ENCODE measurements around the gene VLDLR.

VLDLR gene

DNA sequence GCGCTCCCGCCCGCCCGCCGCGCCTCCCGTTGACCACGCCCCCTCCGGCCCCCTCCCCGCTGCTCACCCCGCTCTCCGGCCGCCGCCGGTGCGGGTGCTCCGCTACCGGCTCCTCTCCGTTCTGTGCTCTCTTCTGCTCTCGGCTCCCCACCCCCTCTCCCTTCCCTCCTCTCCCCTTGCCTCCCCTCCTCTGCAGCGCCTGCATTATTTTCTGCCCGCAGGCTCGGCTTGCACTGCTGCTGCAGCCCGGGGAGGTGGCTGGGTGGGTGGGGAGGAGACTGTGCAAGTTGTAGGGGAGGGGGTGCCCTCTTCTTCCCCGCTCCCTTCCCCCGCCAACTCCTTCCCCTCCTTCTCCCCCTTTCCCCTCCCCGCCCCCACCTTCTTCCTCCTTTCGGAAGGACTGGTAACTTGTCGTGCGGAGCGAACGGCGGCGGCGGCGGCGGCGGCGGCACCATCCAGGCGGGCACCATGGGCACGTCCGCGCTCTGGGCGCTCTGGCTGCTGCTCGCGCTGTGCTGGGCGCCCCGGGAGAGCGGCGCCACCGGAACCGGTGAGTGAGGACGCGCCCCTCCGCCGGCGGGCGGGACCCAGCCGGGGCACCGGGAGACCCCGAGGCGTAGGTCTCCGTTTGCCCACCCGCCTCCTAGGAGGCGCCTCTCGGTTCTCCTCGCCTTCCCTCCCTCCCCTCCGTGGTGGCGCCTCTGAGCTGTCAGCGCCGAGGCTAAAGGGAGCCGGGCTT lies at the start of gene VLDLR:
VLDLR (plus strand) TSS at position 66 of the 739 bp plus-strand sequence; CDS start at position 469, 403 bp downstream.
- Mint-ChIP-seq H3K27ac (peak within 1 kb of the TSS; percentile 84), H3K27me3 (ENCODE audit: low read depth) (peaks cover 23% of the 10 kb centered on the region), H3K36me3 (ENCODE audit: low read depth) (peaks cover 6% of the 10 kb centered on the region), H3K9me3 (no peaks in the 10 kb centered on the region), H3K4me3 (peak within 1 kb of the TSS; percentile 94), H3K4me1 (ENCODE audit: low read depth) (peaks cover 19% of the 10 kb centered on the region)
- peak; percentile 40 for DNase-seq (ENCODE audit: low spot score)

DNA sequence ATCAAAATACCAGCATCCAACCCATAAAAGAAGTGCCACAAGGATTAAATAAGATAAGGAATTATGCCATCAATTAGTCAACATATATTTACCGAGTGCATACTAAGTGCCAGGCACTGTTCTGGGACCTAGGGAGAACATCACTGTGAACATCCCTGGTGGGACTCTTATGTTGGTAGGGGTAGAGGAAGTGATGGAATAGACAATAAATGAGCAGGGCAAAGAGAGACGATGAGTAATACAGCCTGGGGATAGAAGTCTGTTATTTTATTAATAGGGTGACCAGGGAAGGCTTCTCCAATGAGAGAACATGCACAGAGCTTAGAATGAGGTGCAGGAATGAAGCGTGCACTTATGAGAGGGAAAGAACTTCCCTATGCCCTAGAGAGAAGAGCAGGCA lies 47.4 kb upstream of the VLDLR start:
- Mint-ChIP-seq H3K9me3 (no peaks in the 10 kb centered on the region), H3K36me3 (ENCODE audit: low read depth) (no peaks in the 10 kb centered on the region), H3K27ac (no peak overlapping the region), H3K4me3 (no peak overlapping the region), H3K27me3 (ENCODE audit: low read depth) (peaks cover 6% of the 10 kb centered on the region), H3K4me1 (ENCODE audit: low read depth) (no peaks in the 10 kb centered on the region)
- DNase-seq (ENCODE audit: low spot score): no peak

DNA sequence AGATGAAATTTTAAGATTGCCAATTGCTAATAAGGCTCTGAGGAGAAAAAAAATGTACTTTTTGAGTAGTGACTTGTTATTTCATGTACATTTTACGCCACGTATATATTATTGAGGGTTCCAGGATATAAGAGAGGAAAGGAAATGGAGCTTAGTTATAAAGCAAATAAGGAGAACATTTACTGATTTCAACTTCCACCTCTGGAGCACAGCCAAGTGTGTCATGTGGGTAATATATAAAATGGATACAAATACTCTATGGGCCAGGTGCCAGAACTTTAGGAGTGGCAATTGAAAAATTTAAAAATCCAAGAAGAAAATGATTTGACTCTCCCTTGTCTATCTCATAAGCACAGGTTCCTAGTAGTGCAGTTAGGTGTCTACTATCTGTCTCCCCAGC lies 45.0 kb upstream of the VLDLR start:
- DNase-seq (ENCODE audit: low spot score): no peak
- H3K36me3 Mint-ChIP-seq (ENCODE audit: low read depth): no peaks in the 10 kb centered on the region
- H3K4me3 Mint-ChIP-seq: no peak overlapping the region
- H3K4me1 Mint-ChIP-seq (ENCODE audit: low read depth): no peaks in the 10 kb centered on the region
- H3K9me3 Mint-ChIP-seq: no peaks in the 10 kb centered on the region
- peaks cover 6% of the 10 kb centered on the region for H3K27me3 Mint-ChIP-seq (ENCODE audit: low read depth)
- no peak overlapping the region for H3K27ac Mint-ChIP-seq

DNA sequence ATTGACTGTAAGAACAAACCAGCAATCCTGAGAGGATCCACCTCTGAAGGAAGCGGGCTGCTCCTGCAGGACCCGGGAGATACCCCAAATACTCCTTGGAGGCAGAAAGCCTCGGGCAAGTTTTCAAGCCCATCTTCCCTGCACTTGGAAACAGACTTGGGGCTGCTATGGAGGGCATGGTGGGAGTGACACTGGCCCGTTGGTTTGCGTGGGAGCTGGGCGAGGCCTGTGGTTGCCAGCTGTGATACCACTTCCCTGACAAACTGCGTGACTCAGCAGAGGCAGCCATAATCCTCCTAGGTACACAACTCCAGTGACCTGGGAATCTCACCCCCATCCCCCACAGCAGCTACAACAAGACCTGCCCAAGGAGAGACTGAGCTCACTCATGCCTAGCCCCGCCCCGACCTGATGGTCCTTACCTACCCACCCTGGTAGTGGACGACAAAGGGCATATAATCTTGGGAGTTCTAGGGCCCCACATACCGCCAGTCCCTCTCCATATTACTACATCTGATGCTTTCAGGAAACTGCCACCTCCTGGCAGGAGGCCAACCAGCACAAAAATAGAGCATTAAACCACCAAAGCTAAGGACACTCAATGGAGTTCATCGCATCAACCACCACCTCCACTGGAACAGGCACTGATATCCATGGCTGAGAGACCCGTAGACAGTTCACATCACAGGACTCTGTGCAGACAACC lies 38.1 kb upstream of the VLDLR start:
- DNase-seq (ENCODE audit: low spot score): no peak
- H3K9me3 Mint-ChIP-seq: peaks cover 5% of the 10 kb centered on the region
- H3K4me3 Mint-ChIP-seq: no peak overlapping the region
- no peak overlapping the region for H3K27ac Mint-ChIP-seq
- peaks cover 7% of the 10 kb centered on the region for H3K27me3 Mint-ChIP-seq (ENCODE audit: low read depth)
- no peaks in the 10 kb centered on the region for H3K4me1 Mint-ChIP-seq (ENCODE audit: low read depth)
- H3K36me3 Mint-ChIP-seq (ENCODE audit: low read depth): no peaks in the 10 kb centered on the region

DNA sequence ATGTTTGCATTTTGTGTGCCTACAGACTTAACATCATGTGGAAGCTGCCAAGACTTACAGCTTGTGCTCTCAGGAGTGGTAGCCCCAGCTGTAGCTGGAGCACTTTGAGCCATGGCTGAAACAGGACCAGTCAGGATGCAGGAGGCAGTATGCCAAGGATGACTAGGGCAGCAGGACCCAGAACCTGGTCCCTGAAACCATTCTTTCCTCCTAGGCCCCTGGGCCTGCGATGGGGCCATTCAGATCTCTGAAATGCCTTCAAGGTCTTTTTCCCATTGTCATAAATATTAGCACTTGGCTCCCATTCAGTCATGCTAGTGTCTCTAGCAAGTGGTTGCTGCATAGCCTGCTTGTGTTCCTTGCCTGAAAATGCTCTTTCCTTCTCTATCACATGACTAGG lies 29.6 kb upstream of the VLDLR start:
- peaks cover 11% of the 10 kb centered on the region for H3K9me3 Mint-ChIP-seq
- H3K27me3 Mint-ChIP-seq (ENCODE audit: low read depth): peaks cover 2% of the 10 kb centered on the region
- no peaks in the 10 kb centered on the region for H3K36me3 Mint-ChIP-seq (ENCODE audit: low read depth)
- H3K4me1 Mint-ChIP-seq (ENCODE audit: low read depth): no peaks in the 10 kb centered on the region
- H3K4me3 Mint-ChIP-seq: no peak overlapping the region
- no peak for DNase-seq (ENCODE audit: low spot score)
- H3K27ac Mint-ChIP-seq: no peak overlapping the region

DNA sequence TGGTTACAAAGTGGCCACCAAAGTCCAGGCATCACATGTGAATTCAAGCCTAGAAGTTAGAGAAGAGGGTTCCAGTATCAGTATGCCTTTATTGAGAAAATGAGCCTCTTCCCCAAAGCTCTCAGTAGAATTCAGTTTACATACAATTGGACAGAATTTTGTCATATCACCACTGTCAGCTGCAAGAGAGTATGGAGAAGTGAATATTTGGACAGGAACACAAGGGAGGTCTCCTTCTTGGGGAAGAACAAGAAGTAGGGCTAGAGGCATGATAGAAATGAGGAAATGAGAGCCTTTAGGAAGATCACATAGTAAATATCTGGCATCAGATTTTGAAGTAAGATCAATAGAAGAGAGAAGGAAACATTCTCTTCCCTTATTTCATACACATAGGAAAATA lies 27.8 kb upstream of the VLDLR start:
- no peak for DNase-seq (ENCODE audit: low spot score)
- no peaks in the 10 kb centered on the region for H3K36me3 Mint-ChIP-seq (ENCODE audit: low read depth)
- no peaks in the 10 kb centered on the region for H3K4me1 Mint-ChIP-seq (ENCODE audit: low read depth)
- no peak overlapping the region for H3K27ac Mint-ChIP-seq
- H3K9me3 Mint-ChIP-seq: peaks cover 11% of the 10 kb centered on the region
- H3K27me3 Mint-ChIP-seq (ENCODE audit: low read depth): peaks cover 6% of the 10 kb centered on the region
- no peak overlapping the region for H3K4me3 Mint-ChIP-seq

DNA sequence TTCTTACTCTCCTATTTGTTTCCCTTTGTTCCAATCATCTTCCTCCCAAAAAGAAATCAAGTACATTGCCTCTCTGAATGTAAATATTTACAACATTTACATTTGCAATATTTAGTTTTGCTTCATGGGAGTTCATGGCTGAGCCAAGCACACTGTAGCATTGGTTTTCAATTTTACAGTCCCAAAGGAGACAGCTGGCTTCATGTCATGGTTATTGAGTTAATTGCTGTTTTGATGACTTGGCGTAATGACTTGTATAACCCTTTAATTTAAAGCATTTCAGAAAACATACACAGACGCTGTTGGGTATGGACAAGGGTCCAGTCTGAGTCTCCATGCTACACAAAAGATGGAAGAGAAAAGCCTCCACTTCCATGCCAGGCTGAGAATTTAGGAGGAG lies 25.6 kb upstream of the VLDLR start:
- H3K4me1 Mint-ChIP-seq (ENCODE audit: low read depth): no peaks in the 10 kb centered on the region
- no peak overlapping the region for H3K4me3 Mint-ChIP-seq
- no peak overlapping the region for H3K27ac Mint-ChIP-seq
- peaks cover 11% of the 10 kb centered on the region for H3K9me3 Mint-ChIP-seq
- no peaks in the 10 kb centered on the region for H3K36me3 Mint-ChIP-seq (ENCODE audit: low read depth)
- peaks cover 13% of the 10 kb centered on the region for H3K27me3 Mint-ChIP-seq (ENCODE audit: low read depth)
- DNase-seq (ENCODE audit: low spot score): no peak

DNA sequence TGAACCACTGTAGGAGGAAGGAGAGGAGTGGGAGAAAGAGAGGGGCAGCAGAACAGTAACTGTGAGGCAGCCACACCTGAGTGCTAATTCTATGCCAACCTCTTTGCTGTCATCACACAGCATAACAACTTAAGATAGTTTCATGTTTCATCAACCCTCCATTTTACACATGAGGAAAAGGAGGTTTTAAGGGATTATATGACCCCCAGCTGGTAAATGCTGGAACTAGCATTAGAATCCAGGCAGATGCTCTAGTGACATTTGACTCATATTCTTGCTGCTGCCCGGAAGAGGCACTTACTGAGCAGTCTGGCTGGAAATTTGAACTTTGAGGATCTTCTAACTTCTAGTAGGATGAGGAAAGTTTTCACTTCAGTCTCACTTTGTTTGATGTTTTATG lies 24.1 kb upstream of the VLDLR start:
- H3K4me1 Mint-ChIP-seq (ENCODE audit: low read depth): no peaks in the 10 kb centered on the region
- peaks cover 22% of the 10 kb centered on the region for H3K27me3 Mint-ChIP-seq (ENCODE audit: low read depth)
- H3K36me3 Mint-ChIP-seq (ENCODE audit: low read depth): no peaks in the 10 kb centered on the region
- no peak overlapping the region for H3K4me3 Mint-ChIP-seq
- H3K9me3 Mint-ChIP-seq: peaks cover 7% of the 10 kb centered on the region
- DNase-seq (ENCODE audit: low spot score): no peak
- no peak overlapping the region for H3K27ac Mint-ChIP-seq

DNA sequence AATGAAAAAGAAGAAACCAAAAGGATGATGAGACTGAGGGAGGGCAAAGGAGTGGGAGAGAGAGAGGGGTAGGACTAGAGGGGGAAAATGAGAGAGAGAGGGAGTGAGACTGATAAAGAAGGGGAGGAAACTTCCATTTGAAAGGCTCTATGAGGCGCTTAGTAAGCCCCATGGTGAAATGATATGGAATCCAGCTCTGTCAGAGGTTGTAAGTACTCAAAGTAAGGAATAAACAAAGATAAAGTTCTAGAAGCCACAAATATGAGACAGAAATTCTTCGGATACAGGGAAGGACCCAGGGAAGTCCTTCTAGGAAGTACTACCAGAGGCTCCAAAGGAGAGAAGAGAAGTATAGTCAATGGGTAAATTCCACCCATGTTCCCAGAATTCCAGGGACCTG lies 21.7 kb upstream of the VLDLR start:
- Mint-ChIP-seq H3K4me3 (no peak overlapping the region), H3K4me1 (ENCODE audit: low read depth) (no peaks in the 10 kb centered on the region), H3K27me3 (ENCODE audit: low read depth) (peaks cover 31% of the 10 kb centered on the region), H3K9me3 (no peaks in the 10 kb centered on the region), H3K27ac (no peak overlapping the region), H3K36me3 (ENCODE audit: low read depth) (no peaks in the 10 kb centered on the region)
- DNase-seq (ENCODE audit: low spot score): no peak

DNA sequence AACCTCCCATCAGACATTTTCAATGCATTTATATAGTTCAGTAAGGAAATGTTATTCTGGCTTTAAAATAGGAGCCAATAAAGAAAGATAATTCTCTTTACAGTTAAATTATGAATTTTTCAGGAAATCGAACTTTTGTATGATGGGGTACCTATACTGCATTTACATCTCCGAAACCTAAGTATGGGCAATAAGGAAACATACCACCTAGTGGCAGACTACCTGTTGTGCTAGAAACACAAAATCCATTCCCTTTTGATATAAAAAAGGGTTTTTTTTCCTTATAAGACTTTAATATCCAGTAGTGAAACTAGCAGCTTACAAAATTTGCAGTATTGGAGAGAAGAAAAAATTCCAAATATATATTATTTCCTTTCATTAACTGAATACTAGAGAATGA lies 21.3 kb upstream of the VLDLR start:
- peaks cover 31% of the 10 kb centered on the region for H3K27me3 Mint-ChIP-seq (ENCODE audit: low read depth)
- H3K9me3 Mint-ChIP-seq: no peaks in the 10 kb centered on the region
- no peak overlapping the region for H3K27ac Mint-ChIP-seq
- no peaks in the 10 kb centered on the region for H3K36me3 Mint-ChIP-seq (ENCODE audit: low read depth)
- no peak for DNase-seq (ENCODE audit: low spot score)
- H3K4me1 Mint-ChIP-seq (ENCODE audit: low read depth): no peaks in the 10 kb centered on the region
- no peak overlapping the region for H3K4me3 Mint-ChIP-seq

DNA sequence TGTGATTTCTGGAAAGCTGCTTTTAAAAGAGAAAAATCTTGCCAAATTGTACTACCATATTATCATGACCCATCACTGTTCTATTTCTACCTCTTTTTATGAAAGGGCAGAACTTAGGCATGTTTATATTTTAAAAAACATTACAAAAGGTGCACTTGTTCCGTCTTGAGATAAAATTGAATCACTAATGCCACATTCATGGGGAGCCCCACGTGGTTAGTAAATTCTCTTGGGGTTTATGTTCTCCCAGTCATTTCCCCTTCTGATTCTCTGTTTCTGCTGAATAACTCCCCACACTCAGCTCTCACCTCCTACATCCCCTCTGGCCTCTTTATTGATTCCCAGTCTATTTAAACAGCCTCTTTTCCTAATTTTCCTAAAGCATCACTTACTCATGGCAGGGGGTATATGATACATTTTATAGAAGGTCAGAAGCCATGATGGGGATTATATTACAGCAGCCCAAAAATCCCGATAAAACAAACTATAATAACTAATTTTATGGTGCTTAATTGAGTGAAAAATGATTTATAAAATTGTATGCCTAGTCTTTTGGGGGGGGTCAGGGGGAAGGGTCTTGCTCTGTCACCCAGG lies 19.7 kb upstream of the VLDLR start:
- Mint-ChIP-seq H3K36me3 (ENCODE audit: low read depth) (no peaks in the 10 kb centered on the region), H3K4me3 (no peak overlapping the region), H3K9me3 (no peaks in the 10 kb centered on the region), H3K27ac (no peak overlapping the region), H3K27me3 (ENCODE audit: low read depth) (peaks cover 31% of the 10 kb centered on the region), H3K4me1 (ENCODE audit: low read depth) (no peaks in the 10 kb centered on the region)
- DNase-seq (ENCODE audit: low spot score): no peak

DNA sequence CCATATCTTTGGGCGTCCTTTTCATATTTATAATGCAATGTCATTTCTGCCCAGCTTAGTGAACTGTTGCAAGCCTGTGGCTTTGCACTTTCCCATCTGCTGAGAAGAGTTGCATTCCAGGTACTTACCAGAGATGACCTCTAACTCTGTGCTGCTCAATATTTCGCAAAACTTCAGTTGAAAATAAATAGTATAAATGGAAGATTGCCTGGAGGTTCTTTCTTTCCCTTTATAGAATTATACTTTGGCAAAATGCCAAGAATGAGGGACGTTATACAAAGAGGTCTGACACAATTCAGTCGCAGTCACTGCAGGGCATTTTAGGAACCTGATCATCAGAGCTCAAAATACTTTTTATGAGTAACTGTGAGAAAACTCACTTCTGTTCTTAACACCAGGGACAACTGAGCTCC lies 18.9 kb upstream of the VLDLR start:
- Mint-ChIP-seq H3K27me3 (ENCODE audit: low read depth) (peaks cover 34% of the 10 kb centered on the region), H3K9me3 (no peaks in the 10 kb centered on the region), H3K36me3 (ENCODE audit: low read depth) (no peaks in the 10 kb centered on the region), H3K4me1 (ENCODE audit: low read depth) (no peaks in the 10 kb centered on the region), H3K27ac (no peak overlapping the region), H3K4me3 (no peak overlapping the region)
- DNase-seq (ENCODE audit: low spot score): no peak

DNA sequence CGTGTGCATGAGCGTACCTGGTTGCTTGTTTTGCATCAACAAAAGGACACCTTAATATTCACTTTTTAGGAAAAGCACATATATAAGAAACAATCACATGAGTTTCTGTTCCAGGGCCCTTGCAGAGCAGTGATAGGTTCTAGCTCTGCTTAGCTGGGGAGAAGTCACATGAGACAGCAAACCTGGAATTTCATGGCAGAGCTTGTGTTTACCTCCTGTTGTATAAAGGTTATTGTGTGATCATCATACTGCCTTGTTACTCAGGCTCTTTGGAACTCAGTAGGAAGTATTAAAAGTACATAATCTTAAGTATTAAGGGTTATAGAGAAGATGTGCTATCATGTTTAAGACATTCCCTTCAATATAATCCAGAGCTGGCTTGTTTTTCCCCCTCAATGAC lies 18.0 kb upstream of the VLDLR start:
- no peaks in the 10 kb centered on the region for H3K4me1 Mint-ChIP-seq (ENCODE audit: low read depth)
- H3K4me3 Mint-ChIP-seq: no peak overlapping the region
- peaks cover 32% of the 10 kb centered on the region for H3K27me3 Mint-ChIP-seq (ENCODE audit: low read depth)
- DNase-seq (ENCODE audit: low spot score): no peak
- no peaks in the 10 kb centered on the region for H3K36me3 Mint-ChIP-seq (ENCODE audit: low read depth)
- no peak overlapping the region for H3K27ac Mint-ChIP-seq
- no peaks in the 10 kb centered on the region for H3K9me3 Mint-ChIP-seq

DNA sequence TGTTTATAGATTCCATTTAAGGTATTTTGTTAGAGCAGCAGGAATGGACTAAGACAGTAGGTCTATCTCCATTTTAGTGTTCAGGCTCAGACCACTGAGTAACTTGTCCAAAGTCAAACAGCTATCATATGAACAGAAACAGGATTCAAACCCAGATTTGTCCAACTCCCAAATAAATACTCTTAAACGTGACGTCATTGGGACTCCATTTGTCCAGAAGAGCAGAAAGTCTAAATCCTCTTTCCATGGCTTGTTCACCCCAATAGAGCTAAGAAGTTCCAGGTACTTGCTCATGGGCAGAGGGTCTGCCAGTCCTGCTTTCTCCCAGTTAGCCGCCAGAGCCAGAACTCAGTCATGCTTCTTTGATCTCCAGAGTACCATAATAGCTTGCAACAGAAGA lies 16.3 kb upstream of the VLDLR start:
- Mint-ChIP-seq H3K27ac (no peak overlapping the region), H3K36me3 (ENCODE audit: low read depth) (no peaks in the 10 kb centered on the region), H3K27me3 (ENCODE audit: low read depth) (peaks cover 30% of the 10 kb centered on the region), H3K9me3 (no peaks in the 10 kb centered on the region), H3K4me3 (no peak overlapping the region), H3K4me1 (ENCODE audit: low read depth) (no peaks in the 10 kb centered on the region)
- no peak for DNase-seq (ENCODE audit: low spot score)

All from T-helper 2 cell treated with Interferon-gamma antibody and Interleukin-4, amounts not matched to agents 5 μg/mL and 100 μg/mL, for 36 hours (primary cell).